Measurements from ENCODE around the gene LRRC23. TPM values are rescaled to one million over a fixed set of nuclear protein-coding genes. Genes with fewer than 3 reads are reported as not detected.

LRRC23 gene
- total and polyA plus RNA-seq, 2 of the 4 experiments (the other 2 are of a cell fraction): 11.1 to 11.4 TPM

- Histone ChIP-seq H3K27me3 (ENCODE audit: control insufficient read depth, insufficient read depth, low read length) (no peaks in the 10 kb centered on the region), H4K8ac (ENCODE audit: low read depth in 2 of 2, low read length in 2 of 2) (0 out of 4 replicates have a peak overlapping the region, but pooled peaks of 1 of the 2 experiments have one; percentile 15), H3K36me3 (ENCODE audit: control insufficient read depth, insufficient read depth, low read length) (no peaks in the 10 kb centered on the region), H2BK20ac (ENCODE audit: low read depth, low read length) (no peak overlapping the region), H2BK120ac (ENCODE audit: low read depth, low read length) (no peak overlapping the region), H3K23ac (ENCODE audit: low read depth, low read length) (no peak overlapping the region; the same call in 1 of the 2 replicates), H3K4me1 (ENCODE audit: control insufficient read depth, insufficient read depth, low read length) (0 out of 2 replicates have a peak, but pooled peaks cover 2% of the 10 kb centered on the region), H3K27ac (ENCODE audit: insufficient read depth, low read length) (no peak overlapping the region), H4K5ac (ENCODE audit: low read depth, low read length) (no peak overlapping the region), H3K9me3 (ENCODE audit: control insufficient read depth, insufficient read depth, low read length) (no peaks in the 10 kb centered on the region), H3K4ac (ENCODE audit: low read depth, low read length) (no peak overlapping the region), H3K18ac (ENCODE audit: low read depth, low read length) (no peak overlapping the region), H3K79me1 (ENCODE audit: low read depth in 1 of 2, low read length in 2 of 2) (no peaks in the 10 kb centered on the region), H2AK9ac (replicated peaks; ENCODE audit: low read depth, low read length, poor library complexity) (peak overlapping the region; percentile 37), H3K4me2 (ENCODE audit: low read depth, low read length) (no peak overlapping the region), H2AFZ (replicated peaks; ENCODE audit: low read length, poor library complexity) (peak overlapping the region; percentile 58), H3K9ac (ENCODE audit: low read depth, low read length) (no peak overlapping the region), H3K14ac (replicated peaks; ENCODE audit: low read depth, low read length) (no peak overlapping the region), H2BK15ac (ENCODE audit: low read depth, low read length) (no peak overlapping the region), H2BK5ac (ENCODE audit: low read depth, low read length, poor library complexity, severe bottlenecking) (no peak overlapping the region), H3K56ac (ENCODE audit: extremely low read depth, insufficient read depth, low read length) (no peak overlapping the region), H3K4me3 (ENCODE audit: insufficient read depth, low read depth, low read length) (no peak overlapping the region), H2AK5ac (ENCODE audit: low read depth, low read length) (no peak overlapping the region), H3K9me1 (ENCODE audit: insufficient read depth, low read length) (no peaks in the 10 kb centered on the region), H4K20me1 (ENCODE audit: insufficient read depth, low read length) (no peaks in the 10 kb centered on the region), H4K91ac (ENCODE audit: insufficient read depth, low read depth, low read length) (no peak overlapping the region)
- POLR2A ChIA-PET (ENCODE audit: unreplicated experiment): no interaction called here
- CTCF ChIA-PET: interaction anchor here (1.4 kb wide), 1 partner anchor 9 kb away, joined by 4 read pairs; no protein-coding TSS in a partner anchor
- dilution Hi-C loops (cut with HindIII; ENCODE audit: low sequenced_read_pairs, unreplicated experiment) (no loop called here), in situ Hi-C loops (cut with MboI; ENCODE audit: low sequenced_read_pairs) (no loop called here), intact Hi-C loops (cut with micrococcal nuclease) (no loop called here)
- ATAC-seq (ENCODE audit: low read depth): no peak
- WGBS, 2 experiments (ENCODE audit: extremely low coverage in 2 of 2, insufficient read length in 1 of 2): 86% methylated on average over 8 of the region's 22 CpGs; no CpG with 5 or more reads in 1 of the 2 experiments
- BruUV-seq (replicated peaks): no TSS peak
- DNase-seq: no peak
- TF ChIP-seq POLR2A (IDR thresholded peaks at IDR 0.05; ENCODE audit: low read depth, low read length) (no peak), CEBPB (IDR thresholded peaks at IDR 0.05; ENCODE audit: low read depth, low read length) (no peak), MXI1 (IDR thresholded peaks at IDR 0.05; ENCODE audit: borderline replicate concordance, low read depth, low read length) (no peak), MAZ (IDR thresholded peaks at IDR 0.05; ENCODE audit: borderline replicate concordance, low read depth, low read length) (no peak), CHD1 (IDR thresholded peaks at IDR 0.05; ENCODE audit: low read depth, low read length) (no peak), RAD21 (IDR thresholded peaks at IDR 0.05; ENCODE audit: low read length) (no peak), SMC3 (IDR thresholded peaks at IDR 0.05; ENCODE audit: low read depth, low read length) (no peak), RFX5 (IDR thresholded peaks at IDR 0.05; ENCODE audit: low read depth, low read length) (no peak), FOS (IDR thresholded peaks at IDR 0.05; ENCODE audit: low read depth, low read length) (no peak), NFE2L2 (IDR thresholded peaks at IDR 0.05; ENCODE audit: low read depth, low read length) (no peak), RCOR1 (IDR thresholded peaks at IDR 0.05; ENCODE audit: insufficient replicate concordance, low read length) (no peak), BHLHE40 (IDR thresholded peaks at IDR 0.05; ENCODE audit: low read depth, low read length) (no peak), ELK1 (IDR thresholded peaks at IDR 0.05; ENCODE audit: borderline replicate concordance, low read depth, low read length) (no peak), CTCF (conservative IDR thresholded peaks at IDR 0.05; ENCODE audit: low read depth, low read length) (no peak), MAFK (IDR thresholded peaks at IDR 0.05; ENCODE audit: low read depth, low read length) (no peak)
Measured at GRCh38 chr12:6952121-6952862, 47.7 kb downstream of the LRRC23 start.
